Stimulated activated CD8-positive, alpha-beta memory T cell treated with anti-CD3 and anti-CD28 coated beads, Interleukin-7, amount 100 ng/mL, for 24 hours (primary cell): ENCODE results near the gene APCDD1.
"Not testable (repeated sequence)": the region's sequence is repeated elsewhere in the genome, so short reads cannot be mapped to it uniquely, and the experiment has no call there.

ENCODE experiments used
- DNase-seq: peaks from one replicate; pipeline ENCODE4 v3.0.0-alpha.2; 2020; ENCODE audit warnings: low read depth

Gene APCDD1

DNA sequence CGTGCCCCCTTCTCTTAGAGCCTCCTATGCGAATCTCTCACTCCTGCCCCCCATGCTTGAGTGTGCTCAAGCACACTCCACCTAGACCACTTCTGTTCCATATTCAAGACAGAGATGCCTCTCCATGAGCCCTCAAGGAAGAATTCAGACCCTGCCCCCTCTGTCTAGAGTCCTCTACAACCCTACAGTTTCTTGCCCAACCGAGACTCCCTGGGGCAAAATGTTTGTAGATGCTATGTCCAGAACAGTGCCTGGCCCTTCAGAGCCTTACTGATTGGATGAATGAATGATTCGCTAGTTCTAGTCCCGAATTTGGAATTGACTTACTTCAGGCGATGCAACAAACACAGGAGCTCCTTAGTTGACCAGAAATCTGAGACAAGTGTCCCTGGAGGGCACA lies 8.7 kb downstream of the APCDD1 start:
- DNase-seq: no peak

DNA sequence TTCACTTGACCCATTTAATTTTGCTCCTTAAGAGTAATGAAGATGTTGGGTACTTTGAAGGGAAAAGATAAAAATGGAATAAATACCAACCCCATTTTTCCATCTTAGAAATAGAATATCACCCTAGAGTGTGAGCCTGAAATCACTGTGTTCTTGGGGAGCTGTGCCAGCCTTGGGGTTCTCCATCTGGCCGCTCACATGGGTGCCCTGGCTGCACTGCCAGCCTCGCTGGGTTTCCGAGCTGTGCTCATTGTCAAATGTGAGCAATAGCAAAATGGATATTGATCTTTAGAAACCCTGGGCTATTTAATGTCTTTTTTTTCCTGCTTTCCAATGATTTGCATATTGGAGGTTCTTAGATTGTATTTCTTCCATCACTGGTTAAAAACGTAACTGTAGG lies 9.3 kb downstream of the APCDD1 start:
- no peak for DNase-seq

DNA sequence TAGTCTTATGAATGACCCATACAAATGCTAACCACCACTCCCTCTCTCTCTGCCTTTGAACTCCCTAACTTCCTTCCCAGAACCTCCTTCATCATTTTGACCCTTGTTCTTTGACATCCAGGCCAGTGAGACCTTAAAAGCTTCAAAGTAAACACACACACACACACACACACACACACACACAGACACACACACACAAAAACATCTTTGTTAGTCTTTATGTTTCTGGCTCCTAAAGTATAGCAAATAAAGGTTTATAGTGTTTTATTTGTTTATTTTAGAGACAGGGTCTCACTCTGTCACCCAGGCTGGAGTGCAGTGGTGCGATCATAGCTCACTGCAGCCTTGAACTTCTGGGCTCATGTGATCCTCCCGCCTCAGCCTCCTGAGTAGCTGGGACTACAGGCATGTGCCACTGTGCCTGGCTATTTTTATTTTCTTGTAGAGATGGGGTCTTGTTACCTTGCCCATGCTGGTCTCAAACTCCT lies 9.8 kb downstream of the APCDD1 start:
- DNase-seq: not testable (repeated sequence)

DNA sequence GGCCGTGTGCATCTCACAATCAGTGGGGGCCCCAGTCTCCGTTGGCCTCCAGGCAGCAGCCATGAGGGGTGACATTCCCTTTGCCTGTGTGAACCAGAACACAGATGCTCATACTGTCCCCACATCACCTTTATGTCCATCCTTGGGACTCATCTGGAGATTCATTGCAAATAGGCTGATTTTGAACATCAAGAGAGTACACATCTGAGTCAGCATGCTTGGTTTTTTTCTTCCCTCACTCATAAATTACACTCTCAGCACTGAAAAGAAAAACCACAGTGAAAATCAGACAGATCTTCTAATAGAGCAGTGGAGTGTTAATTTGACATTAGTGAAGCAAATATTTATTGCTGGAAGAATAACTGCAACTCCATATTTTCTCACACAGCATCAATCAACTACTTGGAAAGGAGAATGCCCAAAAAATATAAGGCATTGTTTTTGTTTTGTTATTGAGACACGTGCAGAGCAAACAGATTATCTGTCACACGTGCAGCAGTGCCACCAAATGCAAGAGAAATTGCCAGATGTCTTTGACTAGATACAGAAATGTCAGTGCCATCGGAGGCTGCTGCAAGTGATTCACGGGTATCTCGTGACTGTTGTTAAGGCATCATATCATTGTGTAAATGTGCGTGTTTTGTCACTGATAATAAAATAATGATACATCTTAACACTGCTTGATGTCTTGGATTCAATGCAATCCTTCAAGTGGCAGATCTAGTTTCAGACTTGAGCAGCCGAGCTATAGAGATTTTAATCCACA lies 10.9 kb downstream of the APCDD1 start:
- no peak for DNase-seq

DNA sequence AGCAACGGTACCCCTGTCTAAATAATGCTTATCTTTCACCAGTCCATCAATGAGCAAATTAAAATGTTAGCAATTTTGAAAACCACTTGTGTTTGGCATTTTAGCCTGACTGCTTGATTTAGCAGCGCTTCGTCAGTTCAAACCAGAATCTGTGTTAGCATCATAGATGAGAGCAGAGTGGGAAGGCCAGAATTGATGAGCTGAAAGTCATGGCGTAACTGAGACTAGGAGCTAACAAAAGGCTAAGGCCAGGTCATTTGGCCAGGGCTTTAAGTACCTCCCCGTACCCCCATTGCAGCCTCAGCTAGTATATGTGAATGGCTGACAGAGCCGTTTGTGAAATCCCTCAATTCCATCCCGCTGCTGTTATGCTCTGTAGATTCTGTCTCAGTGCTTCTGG lies 16.0 kb downstream of the APCDD1 start:
- no peak for DNase-seq

DNA sequence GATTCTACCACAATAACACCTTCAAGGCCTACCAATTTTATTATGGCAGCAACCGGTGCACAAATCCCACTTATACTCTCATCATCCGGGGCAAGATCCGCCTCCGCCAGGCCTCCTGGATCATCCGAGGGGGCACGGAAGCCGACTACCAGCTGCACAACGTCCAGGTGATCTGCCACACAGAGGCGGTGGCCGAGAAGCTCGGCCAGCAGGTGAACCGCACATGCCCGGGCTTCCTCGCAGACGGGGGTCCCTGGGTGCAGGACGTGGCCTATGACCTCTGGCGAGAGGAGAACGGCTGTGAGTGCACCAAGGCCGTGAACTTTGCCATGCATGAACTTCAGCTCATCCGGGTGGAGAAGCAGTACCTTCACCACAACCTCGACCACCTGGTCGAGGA lies 17.1 kb downstream of the APCDD1 start:
- DNase-seq: no peak

DNA sequence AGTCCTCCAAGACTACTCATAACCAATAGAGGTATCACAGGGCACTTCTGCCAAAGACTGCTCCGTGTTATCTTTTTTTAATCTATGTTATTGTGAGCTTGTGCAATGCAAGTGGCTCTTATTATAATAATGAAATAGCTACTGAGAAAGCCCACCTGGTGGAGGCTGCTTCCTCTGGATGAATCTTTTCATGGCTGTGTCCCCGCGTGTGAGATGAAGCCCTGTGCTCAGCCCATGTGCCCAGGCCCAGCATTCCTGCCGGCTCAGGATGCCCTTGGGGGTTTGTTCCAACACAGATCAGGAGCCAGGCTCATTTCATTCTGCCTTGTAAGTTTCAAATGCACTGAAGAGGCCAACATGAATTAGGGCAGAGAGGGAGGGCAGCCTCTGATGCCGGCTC lies 18.7 kb downstream of the APCDD1 start:
- no peak for DNase-seq

DNA sequence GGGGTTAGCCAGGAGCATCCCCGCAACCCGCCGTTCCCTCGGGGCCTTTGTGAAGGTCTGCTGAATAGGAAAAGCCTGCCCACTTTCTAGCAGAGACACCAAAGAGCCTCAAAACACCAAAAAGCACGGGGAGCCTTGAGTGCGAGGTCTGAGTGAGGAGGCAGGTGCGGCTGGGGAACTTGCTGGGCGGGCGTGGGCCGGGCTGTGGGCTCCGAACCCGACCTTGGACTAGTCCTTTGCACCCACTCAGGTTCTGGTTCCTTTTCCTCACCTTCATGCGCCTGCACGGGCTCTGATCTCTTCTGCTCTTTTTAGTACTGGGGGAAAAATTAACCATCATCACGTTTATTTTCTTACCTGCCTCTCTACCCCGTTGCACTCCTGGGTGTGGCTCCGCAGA lies 19.9 kb downstream of the APCDD1 start:
- no peak for DNase-seq

DNA sequence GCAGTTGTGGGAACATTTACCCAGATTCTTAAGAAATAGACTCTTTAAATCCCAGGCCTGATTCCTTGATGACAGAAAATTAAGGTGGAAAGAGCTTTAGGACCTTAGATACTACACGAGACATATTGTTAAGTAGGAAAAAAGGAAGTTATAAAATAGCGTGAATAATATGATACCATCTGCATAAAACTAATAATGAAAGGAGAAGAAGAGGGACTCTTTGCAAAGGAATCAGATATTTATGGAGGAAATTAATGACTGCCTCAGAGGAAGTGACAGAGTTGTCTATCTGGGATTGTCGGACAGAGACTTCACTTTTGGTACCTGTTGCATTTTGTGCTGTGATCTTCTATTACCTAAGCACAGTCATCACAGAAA lies 20.8 kb downstream of the APCDD1 start:
- no peak for DNase-seq

DNA sequence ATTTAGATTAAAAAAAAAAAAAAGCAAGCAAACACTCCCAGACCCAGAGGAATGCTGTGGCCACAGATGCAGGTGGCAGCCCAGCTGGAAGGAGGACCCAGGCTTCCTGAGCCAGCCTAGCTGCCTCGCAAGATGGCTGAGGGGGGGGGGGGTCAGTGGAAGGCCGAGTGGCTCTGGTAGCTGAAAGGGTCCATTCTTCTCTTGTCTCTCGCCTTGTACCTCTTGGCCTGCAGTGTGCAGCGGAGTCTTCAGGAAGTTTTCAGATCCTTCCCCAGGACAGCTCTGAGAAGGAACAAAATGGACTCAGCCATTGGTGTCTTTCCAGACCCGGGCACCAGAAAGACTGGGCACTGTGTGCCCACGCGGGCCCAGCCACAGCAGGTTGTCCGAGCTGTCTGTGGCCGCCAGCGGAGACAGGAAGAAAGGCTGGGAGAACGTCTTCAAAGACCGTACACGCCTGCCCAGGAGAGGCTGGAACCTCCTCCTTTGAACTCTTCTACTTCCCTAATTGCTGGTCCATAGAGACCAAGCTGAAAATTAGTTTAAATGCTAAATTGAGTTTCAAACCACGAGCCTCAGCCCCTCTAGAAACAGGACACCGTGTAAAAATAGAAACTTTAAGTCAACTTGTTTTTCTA lies 21.3 kb downstream of the APCDD1 start:
- no peak for DNase-seq

DNA sequence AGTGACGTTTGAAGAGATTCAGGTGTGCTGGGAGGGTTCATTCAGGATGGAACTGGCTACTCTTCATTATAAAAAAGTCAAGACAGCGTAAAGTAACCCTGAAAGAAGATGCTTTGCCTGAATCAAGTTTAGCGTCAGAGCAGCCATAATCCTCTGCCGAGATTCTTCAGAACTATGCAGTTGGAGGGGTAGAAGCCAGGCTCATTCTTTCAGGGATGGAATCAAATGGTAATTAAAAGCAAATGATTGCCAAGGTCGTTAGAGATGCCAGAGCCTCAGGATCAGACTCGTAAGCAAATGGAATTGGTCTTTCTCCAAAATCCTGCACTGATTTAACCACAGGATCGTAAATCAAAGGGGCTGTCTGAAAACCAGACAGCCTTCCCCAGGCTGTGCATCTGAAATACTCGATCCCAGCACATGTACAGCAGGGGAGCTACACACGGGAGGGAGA lies 21.9 kb downstream of the APCDD1 start:
- no peak for DNase-seq

DNA sequence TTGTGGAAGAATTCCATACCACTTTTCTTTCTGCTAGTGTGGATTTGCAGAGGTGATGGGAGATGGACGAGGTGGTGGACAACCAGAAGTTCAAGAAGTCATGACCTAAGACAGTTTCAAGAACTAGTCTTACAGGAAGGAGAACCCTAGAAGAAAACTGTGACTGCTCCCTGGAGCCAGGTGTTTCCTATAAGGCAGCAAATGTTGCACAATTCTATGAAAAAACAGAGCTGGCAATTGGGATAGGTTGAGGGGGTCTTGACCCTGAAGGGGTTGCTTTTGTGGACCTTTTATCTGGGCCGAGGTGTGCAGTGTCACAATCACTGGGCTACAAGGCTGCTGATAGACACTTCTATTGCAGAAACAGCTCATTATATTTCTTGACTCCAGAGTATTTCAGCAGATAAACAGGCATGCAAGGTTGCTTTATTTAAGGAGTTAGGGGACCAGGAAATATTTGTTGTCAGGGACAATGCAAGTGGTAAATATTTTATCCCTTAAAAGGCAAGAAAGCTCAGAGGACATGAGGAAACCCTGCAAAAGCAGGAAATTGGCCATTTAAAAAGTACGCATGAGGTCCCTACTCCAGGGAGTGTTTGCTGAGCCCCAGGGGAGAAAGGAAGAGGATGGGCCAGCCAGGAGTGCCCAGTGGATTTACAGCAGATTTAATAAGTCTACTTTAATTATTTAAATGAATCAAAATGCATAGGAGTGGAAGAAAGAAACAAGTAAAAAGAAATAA lies 22.9 kb downstream of the APCDD1 start:
- no peak for DNase-seq

DNA sequence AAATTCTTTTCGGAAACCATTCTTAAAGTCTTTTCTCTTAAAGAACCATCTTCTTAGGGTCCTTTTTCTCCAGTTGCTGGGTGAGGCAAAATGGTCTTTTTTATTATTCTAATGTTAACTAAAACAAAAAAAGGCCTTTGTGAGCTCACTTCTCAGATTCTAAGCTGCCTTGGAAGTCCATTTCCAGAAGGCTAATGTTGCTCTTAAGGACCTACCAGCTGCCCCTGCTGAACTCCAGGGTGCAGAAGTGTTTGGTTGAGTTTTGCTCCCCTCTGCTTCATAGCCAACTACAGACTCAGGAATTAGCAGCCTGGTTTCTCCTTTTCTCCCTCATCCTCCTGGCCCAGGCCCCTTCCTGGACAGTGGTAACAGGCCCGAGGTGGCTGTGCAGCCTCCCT lies 23.4 kb downstream of the APCDD1 start:
- DNase-seq: no peak

DNA sequence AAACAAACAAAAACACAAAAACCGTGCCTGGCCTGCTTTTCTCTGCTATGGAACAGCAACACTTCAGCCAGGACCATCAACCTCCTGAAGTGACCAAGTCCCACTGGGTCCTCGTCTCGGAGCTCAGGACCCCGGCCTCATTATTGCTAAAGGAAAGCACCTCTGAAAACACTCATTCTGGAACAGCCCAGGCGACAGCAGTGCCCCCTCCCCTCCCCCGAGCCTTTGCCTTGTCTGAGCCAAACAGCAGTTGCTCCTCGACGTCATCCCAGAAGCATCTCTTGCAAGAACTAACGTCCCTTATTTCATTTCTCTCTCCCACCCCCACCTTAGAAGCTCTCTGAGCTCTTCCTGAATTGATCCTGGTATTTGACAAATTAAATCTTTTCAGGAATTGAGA lies 27.4 kb downstream of the APCDD1 start:
- no peak for DNase-seq

DNA sequence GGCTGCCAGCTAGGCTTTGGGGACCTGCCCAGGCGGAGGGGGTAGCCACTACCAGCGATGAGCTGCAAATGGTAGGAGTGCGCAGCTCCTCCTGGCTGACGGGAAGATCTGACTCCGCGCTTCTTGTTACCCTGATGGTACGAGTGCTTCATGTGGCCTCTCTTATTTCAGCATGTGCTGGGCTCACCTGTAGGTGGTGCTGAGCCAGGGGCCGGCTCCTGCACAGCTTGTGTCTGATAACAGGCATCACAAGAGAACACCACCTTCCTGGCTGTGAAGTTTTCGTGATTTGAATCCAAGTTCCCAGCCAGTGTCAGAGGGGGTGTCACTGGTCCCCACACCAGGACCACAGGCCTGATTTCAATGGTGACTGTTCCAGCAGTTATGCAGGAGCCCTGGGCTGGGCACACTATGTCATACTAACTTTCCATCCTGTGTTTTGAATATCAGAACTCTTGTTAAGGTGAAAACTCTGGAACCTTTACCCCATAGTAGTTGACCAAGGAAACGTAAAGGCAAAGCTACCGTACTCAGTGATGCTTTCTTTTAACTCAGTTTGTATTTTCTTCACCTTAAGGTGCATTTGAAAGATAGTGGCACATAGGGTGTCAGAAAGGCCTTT lies 28.0 kb downstream of the APCDD1 start:
- no peak for DNase-seq

DNA sequence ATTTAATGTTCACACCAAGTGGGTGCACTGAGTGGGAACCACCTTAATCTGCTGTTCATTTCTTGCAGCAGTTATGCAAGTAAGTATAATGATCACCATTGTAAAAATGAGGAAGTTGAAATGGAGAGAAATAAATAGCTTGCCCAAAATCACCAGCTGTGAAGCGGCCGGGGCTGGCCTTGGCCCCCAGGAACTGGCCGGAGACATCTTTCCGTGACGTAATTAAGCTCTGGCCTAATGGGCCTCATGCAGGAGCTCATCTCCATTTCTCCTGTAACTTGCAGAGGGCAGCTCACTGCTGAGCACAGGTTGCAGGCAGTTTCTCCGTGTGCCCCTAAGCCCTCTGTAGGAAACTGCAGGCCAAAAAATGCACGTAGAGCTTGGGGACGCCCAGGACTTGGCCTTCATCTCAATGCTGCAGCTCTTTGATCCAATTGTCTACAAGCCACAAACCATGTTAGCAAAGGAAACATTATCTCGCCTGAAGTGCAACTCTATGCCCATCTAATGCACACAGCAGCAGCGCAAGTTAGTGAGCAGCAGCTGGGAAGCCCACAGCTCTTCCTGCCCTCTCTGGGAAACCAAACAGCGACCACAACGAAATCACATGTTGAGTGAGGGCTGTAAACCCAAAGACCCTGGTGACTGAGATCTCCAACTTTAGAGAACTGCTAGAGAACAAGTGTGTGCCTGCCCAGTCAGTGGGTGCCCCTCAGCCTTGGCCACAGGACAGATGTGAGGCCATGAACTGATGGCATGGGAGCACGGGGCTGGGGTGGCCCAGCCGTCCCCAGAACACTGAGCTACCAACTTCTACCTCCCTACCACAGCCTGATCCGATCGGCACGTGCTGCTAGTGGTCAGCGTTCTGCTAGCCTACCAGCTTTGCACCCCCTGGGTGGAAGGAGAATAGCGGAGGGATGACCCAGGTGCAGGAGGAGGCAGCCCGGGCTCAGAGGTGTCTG lies 28.8 kb downstream of the APCDD1 start:
- DNase-seq: no peak

DNA sequence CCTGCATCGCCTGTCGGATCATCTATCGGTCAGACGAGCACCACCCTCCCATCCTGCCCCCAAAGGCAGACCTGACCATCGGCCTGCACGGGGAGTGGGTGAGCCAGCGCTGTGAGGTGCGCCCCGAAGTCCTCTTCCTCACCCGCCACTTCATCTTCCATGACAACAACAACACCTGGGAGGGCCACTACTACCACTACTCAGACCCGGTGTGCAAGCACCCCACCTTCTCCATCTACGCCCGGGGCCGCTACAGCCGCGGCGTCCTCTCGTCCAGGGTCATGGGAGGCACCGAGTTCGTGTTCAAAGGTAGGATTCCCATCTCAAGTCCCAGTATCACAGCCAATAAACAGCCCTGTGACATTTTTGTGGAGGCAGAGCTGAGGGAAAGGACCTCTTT lies 31.0 kb downstream of the APCDD1 start:
- DNase-seq: no peak

DNA sequence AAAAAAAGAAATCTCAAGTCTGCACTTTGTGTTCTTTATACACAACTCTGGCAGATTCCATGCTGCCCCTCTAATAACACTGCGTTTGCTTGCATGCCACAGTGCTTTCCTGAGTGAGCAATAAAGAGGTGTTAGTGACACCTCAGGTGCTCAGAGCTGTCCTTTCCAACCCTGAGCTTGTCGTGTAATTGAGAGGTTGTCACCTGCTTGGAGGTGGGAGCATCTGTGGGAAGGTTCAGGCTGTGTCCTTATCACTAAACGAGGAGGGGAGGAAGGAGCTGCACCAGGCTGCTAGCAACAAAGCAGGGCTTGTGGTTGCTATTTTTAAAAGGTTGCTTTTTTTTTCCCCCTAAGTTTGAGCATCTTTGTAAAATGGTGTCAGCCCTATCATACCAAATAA lies 31.9 kb downstream of the APCDD1 start:
- DNase-seq: no peak

DNA sequence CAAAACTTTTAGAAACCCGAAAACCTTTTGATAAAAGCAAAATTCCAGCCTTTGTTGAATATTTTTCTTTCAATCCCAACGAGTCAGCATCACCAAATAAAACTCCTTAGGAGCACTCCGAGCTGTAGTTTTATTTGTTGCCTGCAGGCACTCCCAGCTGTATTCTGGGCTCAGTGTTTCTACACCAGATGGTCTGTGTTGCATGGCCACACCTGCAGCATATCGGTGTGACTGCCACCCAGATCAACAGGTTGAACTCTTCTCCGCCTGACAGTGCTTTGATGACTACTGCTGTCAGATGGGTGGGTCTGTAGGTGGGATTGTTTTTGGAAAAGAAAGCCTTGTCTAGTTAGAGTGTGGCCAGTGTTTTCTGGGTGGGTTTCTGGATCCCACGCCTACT lies 32.7 kb downstream of the APCDD1 start:
- no peak for DNase-seq

DNA sequence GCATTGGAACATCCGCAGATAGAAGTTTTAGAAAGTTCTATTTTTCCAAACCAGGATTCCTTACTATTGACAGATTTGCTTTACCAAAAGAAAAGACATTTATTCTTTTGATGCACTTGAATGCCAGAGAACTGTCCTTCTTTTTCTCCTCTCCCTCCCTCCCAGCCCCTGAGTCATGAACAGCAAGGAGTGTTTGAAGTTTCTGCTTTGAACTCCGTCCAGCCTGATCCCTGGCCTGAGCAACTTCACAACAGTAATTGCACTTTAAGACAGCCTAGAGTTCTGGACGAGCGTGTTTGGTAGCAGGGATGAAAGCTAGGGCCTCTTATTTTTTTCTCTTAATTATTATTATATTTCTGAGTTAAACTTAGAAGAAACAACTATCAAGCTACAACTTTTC lies 33.6 kb downstream of the APCDD1 start:
- no peak for DNase-seq

DNA sequence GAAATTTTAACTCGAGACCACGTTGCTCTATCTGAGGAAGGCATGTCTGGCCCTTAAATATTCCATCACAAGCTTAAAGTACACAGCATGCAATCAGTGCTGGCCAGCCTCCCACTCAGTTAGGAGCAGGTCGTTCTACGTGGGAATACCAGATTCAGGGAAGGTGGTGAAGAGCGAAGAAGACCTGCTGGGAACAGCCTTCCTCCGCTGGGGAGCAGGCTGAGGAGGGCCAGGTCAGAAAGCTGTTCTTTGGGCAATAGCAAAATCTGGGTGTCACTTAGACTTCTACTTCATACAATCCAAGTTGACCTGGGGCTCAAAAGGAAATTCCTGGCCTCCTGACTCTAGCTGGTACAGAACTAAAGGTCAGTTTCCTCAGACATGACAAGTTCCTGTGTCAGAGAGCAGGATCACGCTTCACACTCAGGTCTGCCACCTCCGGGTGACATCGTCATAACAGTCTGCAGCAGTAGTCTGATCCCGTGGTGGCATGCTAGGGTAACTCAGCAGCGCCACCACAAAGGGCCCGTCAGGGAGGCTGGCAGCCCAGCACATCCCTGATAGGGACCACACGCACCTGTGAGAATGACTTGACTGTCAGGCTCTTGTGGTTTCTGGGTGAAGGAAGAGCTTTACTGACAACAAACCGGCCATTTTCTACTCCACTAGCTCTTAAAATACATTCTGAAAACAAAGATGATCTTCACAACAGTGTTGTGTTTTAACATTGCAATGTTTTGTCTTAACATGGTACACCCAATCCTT lies 36.1 kb downstream of the APCDD1 start:
- DNase-seq: peak; percentile 9
